ENCODE results near the gene ALG9.
A peak's percentile ranks its signal among the peaks of the same experiment; 100 is the strongest.
"Not testable (repeated sequence)": the region's sequence is repeated elsewhere in the genome, so short reads cannot be mapped to it uniquely, and the experiment has no call there.

The ALG9 gene

DNA sequence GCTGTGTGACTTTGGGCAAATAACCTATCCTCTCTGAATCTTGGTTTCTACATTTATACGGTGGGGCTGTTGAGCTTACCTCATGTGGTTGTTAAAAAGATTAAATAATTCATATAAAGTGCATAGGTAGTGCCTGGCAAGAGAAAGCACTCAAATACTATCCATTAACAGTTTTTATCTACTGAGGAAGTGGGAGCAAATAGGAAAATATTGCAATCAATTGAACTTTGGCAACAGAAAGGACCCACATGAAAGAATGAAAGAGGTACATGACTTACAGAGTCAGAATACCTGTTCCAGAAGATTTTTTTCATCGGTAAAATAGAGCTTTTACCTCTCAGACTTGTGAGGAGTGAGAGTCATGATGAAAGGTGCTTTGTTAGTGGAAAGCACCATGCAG is 98.8 kb downstream of the ALG9 start:
- no peak overlapping the region for H3K4me3 ChIP-seq (ENCODE audit: low read depth, low read length)
- TF ChIP-seq, protein P1, sequence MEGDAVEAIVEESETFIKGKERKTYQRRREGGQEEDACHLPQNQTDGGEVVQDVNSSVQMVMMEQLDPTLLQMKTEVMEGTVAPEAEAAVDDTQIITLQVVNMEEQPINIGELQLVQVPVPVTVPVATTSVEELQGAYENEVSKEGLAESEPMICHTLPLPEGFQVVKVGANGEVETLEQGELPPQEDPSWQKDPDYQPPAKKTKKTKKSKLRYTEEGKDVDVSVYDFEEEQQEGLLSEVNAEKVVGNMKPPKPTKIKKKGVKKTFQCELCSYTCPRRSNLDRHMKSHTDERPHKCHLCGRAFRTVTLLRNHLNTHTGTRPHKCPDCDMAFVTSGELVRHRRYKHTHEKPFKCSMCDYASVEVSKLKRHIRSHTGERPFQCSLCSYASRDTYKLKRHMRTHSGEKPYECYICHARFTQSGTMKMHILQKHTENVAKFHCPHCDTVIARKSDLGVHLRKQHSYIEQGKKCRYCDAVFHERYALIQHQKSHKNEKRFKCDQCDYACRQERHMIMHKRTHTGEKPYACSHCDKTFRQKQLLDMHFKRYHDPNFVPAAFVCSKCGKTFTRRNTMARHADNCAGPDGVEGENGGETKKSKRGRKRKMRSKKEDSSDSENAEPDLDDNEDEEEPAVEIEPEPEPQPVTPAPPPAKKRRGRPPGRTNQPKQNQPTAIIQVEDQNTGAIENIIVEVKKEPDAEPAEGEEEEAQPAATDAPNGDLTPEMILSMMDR (IDR thresholded peaks at IDR 0.05; ENCODE audit: low read depth, low read length, missing control alignments): no peak
- DNase-seq (ENCODE audit: low read depth): no peak

DNA sequence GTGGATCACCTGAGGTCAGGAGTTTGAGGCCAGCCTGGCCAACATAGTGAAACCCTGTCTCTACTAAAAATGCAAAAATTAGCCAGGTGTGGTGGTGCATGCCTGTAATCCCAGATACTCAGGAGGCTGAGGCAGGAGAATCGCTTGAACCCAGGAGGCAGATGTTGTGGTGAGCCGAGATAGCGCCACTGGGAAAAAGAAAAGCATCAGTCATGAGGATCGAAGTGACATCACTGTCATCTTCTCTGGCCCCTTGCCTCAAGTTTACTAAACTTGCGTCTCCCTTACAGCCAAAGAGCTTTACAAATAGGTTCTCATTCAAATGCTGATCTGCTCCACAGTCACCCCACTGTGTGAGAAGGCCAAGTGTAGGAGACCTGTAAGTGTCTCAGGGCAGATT is 100.2 kb downstream of the ALG9 start:
- not testable (repeated sequence) for DNase-seq (ENCODE audit: low read depth); H3K4me3 ChIP-seq (ENCODE audit: low read depth, low read length)

DNA sequence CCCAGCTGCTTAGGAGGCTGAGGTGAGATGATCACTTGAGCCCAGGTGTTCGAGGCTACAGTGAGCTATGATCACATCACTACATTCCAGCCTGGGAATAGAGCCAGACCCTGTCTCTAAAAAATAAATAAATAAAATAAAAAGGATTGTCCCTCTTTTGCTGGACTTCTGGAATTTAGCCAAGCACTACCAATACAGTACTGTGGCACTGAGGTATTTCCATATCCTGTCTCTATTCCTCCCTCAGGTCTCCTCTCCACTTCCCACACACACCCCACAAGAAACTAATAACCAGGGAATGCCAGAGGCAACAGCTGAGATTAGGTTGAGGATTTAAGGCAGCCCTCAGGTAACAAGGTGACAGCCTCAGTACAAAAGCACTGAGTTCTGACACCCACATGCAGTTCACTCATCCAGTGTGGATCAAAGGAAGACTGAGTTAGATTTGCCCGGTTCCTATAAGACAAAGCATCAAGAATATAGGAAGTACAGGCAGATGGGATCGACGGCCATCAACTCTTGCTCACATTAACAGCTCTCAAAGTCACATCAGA is 100.7 kb downstream of the ALG9 start:
- DNase-seq (ENCODE audit: low read depth): no peak
- H3K4me3 ChIP-seq (ENCODE audit: low read depth, low read length): no peak overlapping the region
- TF ChIP-seq, protein P1 (IDR thresholded peaks at IDR 0.05; ENCODE audit: low read depth, low read length, missing control alignments): no peak

DNA sequence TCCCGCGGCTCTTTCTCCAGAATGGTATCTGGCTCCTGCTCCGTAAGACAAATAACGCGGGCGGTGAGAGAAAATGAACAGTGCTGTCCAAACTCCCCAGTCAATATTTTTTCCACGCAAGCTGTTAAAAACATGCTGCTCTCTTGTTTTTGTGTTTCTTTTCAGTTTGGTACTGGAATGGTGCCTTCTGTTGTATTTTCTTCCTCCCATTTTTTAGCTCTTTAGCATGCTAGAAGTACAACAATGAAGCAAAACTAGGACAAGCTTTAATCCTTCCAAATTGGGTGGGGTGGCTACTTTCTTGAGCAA is 104.6 kb downstream of the ALG9 start:
- TF ChIP-seq, protein P1 (IDR thresholded peaks at IDR 0.05; ENCODE audit: low read depth, low read length, missing control alignments): no peak
- no peak for DNase-seq (ENCODE audit: low read depth)
- H3K4me3 ChIP-seq (ENCODE audit: low read depth, low read length): peak overlapping the region; percentile 68

DNA sequence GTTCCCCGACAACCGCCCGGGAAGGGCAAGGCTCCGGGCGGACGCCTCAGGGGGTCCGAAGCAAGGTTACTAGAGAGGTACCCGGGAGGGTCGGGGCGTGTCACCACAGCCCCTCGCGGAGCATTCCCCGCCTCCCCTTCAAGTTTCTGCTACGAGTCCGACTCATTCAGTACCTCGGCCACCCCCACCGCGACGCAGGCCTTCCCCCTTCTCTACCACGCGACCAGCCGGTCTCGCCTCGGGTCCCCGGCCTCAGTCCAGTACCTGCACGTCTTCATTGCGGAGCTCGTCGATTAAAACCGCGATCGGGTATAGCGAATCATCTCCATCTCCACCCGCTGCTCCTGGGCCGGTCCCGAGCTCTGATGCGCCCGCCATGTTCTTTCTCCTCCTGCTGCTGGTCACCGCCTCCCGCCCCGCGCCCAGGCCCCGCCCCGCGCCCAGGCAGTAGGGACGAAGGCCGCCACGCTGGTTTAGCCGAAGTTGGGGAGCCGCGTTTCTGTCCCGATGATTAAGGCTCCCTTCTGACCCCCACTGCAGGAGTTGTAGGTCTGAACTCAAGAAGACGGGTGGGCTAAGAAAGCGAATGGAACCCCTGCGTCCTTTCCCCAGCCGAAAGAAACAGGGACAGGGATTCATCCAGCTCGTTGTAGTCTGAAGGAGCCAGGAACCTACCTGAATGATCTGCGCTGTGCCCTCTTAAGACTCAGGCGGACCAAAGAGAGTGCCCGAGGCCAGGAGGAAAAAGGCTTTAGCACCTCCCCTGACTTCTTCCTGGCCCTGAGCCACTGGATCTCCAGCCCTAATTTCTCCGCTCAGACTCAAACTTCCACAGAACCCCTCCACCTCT is 105.2 kb downstream of the ALG9 start, which contains the start of gene PPP2R1B:
TSS of gene PPP2R1B (minus strand) at position 406 of the 850 bp plus-strand sequence. CDS start at position 378, 28 bp downstream.
- H3K4me3 ChIP-seq (ENCODE audit: low read depth, low read length): peak within 1 kb of the TSS; percentile 68
- TF ChIP-seq, protein P1 (IDR thresholded peaks at IDR 0.05; ENCODE audit: low read depth, low read length, missing control alignments): no peak
- DNase-seq (ENCODE audit: low read depth): no peak

DNA sequence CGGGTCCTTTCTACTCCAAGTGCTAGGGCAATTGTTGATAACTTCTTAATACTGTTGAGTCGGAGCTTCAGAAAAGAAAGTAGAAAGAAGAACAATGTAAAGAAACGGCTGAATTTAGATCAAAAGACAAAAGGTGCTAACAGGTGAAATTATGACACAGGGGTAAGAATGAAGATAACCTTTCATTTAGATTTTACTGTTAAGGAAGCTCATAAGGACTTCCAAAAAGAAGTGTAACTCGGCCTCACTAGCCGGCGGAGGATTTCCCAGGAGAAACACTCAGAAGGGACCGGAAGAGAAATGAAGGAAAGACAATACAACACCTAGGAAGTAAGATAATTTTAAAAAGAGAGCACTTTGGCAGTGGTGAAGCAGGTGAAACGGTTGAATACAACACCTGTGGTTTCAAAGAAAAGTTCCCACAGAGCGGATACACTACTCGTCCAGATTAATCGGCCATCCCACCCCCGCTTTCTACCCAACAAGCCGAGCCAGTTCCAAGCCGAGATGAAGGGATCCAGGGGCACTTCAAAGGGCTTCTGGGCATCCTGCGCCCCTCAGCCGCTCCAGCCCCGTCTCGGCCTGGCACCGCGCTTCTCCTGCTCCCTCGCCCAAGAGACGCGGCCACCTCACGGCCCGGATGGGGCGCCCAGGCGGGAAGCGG is 105.9 kb downstream of the ALG9 start:
- TF ChIP-seq, protein P1 (IDR thresholded peaks at IDR 0.05; ENCODE audit: low read depth, low read length, missing control alignments): no peak
- DNase-seq (ENCODE audit: low read depth): no peak
- H3K4me3 ChIP-seq (ENCODE audit: low read depth, low read length): peak overlapping the region; percentile 68

DNA sequence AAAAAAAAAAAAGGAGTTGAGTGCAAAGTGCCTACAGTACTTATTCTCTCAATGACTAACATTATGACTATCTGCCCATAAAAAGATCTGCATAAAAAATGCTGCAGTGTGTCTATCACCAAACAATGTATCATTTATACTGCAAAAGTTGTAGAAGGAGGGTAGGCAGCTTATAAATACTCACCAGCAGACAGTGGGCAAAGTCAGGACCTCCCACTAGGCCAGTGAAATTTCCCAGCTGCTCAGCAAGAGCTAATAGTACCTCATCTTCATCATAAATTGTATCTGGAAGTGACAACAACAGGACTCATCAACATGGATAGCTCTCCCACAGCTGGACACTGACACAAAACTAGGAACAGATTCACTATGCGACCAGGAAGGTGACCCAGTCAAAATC is 106.8 kb downstream of the ALG9 start:
- DNase-seq (ENCODE audit: low read depth): no peak
- TF ChIP-seq, protein P1 (IDR thresholded peaks at IDR 0.05; ENCODE audit: low read depth, low read length, missing control alignments): no peak
- no peak overlapping the region; the same call in 1 of the 2 replicates for H3K4me3 ChIP-seq (ENCODE audit: low read depth, low read length)
